GM21619 (cell line): ENCODE measurements around the gene CFAP157.
"Not testable (repeated sequence)": the region's sequence is repeated elsewhere in the genome, so short reads cannot be mapped to it uniquely, and the experiment has no call there.

Experiments used
- ATAC-seq: cut with Tn5 transposase; IDR thresholded peaks from one replicate; pipeline ENCODE4 v1.9.1; 2021; ENCODE audit not compliant: unreplicated experiment

CFAP157 gene

DNA sequence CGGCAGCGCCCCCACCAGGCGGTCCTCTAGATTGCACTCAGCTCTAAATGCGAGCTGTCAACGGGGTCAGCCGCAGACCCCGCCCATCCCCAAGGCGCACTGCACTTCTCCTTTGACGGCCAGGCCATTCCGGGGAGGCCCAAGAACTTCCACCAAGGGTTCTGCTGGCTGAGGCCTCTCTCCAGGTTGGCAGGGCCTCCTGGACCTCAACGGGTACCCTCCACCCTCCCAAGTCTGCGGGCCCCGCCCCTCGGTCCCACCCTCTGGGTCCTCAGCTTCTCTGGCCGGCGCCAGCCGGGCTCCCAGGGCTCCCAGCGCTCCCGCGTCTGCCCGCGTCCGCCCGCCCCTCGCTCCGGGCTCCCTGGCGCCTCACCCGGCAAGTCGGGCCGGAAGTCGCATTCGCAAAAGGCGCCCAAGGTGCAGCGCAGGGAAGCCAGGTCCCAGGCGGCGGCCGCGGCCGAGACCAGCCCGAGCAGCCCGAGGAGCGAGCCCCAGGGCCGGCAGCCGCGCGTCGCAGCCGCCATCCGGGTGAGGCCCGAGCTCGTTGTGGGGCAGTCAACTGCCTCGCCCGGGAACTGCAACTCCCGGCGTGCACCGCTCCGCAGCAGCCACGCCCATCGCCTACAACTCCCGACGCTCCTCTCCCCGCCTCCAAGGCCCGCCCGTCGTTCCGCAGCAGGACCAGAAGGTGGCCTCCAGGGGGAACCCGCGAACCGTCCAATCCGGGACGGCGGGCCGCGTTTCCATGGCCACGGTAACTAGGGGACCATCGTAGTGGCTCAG lies 28.1 kb downstream of the CFAP157 start, which contains the start of gene TOR2A:
Gene TOR2A, minus strand, starts transcription at position 548 of the 783 bp plus-strand sequence. Its CDS starts 24 bp downstream, at position 524.
- ATAC-seq = peak; percentile 78

DNA sequence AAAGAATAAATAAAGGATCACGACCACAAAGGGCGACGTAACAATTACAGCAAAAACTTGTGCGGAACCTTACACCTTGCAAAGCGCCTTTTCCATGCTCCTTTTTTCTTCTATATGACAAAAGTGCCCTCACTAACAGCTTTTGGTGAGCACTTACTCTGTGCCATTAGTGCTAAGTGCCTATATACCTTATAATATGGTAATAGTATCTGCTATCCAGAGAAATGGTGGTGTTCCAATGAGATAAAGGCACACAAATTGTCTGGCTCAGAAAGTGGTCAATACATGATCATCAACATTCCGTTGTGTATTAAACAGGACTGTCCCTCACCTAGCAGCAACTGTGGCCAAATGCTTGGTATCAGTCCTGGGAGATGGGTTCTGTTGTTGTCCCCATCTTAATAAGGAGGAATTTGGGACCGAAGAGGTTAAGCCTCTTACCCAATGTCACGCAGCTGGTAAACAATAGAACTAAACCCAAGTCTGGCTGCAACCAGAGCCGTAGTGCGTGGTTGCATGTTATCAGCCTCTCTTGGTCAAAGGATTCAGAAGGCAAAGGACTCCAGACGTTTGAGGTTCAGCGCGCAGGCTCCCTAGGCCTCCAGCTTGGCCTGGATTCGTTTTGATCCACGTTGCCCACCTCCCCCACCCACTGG lies 28.9 kb downstream of the CFAP157 start:
- peak; percentile 7 for ATAC-seq

DNA sequence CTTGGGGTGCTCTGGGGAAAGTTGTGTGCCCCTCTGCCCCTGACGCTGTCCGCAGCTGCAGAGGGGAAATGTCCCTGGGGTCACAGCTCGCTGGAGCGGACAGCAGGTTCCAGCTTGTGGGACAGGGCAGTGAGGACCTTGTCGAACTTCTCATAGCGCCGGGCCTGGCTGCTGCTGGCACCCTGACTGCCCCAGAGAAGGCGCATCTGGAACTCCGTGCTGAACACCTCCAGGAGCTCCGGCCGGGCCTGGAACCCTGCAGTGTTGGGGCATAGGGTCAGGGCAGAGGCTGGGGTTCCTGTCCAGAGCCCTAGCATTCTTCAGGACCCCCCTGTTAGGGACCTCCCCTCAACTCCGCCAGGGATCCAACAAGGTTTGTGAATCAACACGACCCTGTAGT lies 31.9 kb downstream of the CFAP157 start:
- ATAC-seq = no peak

- no peak for ATAC-seq
Observed at GRCh38 chr9:127739614-127740330, 33.0 kb downstream of the CFAP157 start.

DNA sequence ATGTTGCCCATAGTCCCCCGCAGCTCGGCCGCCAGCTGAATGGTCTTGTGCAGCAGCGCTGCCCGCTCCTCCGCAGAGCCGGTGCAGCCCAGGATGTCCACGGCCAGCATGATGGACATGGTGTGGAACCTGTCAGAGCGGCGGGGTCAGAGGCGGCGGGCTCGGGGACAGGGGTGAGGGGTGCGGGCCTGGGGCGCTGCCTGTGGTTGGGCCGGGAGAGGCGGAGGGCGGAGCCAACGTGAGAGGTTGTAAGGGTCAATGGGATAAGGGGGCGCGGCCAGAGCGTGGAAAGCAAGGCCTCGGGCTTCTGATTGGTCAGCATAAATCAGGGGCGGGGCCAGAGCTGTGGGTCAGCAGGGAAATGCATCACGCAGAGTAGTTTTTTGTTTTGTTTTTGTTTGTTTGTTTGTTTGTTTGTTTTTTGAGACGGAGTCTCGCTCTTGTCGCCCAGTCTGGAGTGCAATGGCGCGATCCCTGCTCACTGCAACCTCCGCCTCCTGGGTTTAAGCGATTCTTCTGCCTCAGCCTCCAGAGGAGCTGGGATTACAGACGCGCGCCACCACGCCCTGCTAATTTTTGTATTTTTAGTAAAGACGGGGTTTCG lies 35.1 kb downstream of the CFAP157 start:
- no peak for ATAC-seq

DNA sequence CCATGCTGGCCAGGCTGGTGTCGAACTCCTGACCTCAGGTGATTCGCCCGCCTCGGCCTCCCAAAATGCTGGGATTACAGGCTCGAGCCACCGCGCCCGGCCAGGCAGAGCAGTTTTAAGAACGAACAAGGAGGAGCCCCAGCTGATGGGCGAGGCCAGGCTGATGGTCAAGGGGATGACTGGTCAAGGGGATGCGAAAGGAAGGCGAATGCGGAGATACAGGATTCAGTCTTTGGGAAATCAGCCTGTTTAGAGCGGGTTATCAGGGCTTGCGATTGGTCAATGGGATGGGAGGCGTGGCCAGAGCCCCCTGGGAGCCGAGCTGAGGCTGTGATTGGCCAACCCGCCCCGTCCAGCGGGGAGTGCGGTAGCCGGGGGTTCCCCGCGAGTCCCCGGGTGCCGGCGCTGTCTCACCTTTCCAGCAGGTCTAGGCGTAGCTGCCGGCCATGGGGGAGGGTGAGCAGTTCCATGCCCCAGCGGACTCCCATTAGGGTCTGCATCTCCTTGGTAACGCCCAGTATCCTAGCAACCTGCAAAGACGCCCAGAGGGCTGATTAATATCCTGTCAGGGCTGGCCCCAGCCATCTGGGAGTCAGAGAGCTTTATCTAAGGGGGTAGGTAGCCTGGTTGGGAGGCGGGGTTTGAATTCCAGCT lies 35.8 kb downstream of the CFAP157 start:
- no peak for ATAC-seq

GRCh38 chr9:127744398-127745110 lies 37.8 kb downstream of the CFAP157 start:
- no peak for ATAC-seq

DNA sequence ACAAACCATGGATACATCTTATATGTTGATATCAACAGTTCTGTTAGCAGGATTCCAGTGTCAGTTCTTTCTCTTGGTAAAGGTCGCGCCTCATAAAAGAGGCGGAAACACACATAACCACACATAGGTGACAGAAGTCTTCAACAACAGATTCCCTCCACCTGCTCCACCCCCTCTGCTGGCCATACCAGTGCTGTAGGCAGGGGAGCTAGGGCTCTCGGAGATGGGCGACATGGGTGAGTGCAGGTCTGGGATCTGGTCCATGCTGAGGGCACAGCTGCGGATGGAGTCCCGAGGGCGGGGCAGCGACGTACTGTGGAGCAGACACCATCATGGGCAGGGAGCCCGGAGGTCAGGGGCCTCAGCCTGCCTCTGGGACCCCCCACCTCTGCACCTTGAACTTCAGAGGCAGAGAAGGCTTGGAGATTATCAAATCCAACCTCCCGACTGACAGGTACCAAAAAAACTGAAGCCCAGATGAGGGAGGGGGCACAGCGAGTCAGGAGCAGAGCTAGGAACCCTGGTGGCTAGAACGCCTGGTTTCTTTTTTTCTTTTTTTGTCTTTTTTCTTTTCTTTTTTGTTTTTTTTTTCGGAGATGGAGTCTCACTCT lies 40.3 kb downstream of the CFAP157 start:
- ATAC-seq = no peak

GRCh38 chr9:127749090-127749787 lies 42.5 kb downstream of the CFAP157 start:
- no peak for ATAC-seq

- no peak for ATAC-seq
Observed at GRCh38 chr9:127751269-127752054, 44.7 kb downstream of the CFAP157 start.

- ATAC-seq = no peak
Observed at GRCh38 chr9:127753148-127753547, 46.4 kb downstream of the CFAP157 start.

GRCh38 chr9:127753622-127754021 lies 46.8 kb downstream of the CFAP157 start:
- no peak for ATAC-seq

GRCh38 chr9:127754099-127755060 lies 47.6 kb downstream of the CFAP157 start:
- ATAC-seq = no peak

- ATAC-seq = no peak
Observed at GRCh38 chr9:127755061-127756060, 48.6 kb downstream of the CFAP157 start.

DNA sequence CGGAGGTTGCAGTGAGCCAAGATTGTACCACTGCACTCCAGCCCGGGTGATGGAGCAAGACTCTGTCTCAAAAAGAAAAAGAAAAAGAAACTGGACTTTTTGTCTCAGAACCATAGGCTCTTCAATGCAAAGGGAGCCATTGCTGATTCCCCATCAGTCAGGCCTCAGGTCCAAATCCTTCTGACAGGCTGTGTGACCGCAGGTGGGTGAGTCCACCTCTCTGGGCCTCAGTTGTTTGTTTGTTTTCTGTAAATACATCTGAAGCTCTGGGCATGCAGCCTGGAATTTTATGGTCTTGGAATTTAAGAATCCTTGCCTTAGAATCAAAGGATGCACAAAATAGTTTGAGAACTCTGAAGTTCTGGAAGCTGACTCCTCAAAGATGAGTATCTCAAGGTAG lies 49.4 kb downstream of the CFAP157 start:
- ATAC-seq = no peak

DNA sequence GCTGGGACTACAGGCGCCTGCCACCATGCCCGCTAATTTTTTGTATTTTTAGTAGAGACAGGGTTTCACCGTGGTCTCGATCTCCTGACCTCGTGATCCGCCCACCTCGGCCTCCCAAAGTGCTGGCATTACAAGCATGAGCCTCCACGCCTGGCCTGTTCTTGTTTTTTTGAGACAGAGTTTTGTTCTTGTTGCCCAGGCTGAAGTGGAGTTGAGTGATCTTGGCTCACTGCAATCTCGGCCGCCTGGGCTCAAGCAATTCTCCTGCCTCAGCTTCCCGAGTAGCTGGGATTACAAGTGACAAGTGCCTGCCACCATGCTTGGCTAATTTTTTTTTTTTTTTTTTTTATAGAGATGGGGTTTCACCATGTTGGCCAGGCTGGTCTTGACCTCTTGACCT lies 50.0 kb downstream of the CFAP157 start:
- not testable (repeated sequence) for ATAC-seq
